Caco-2 (cell line): ENCODE measurements around the gene ADAMTSL2. TPM values are rescaled to one million over a fixed set of nuclear protein-coding genes. Genes with fewer than 3 reads are reported as not detected.

Source experiments
- BruUV-seq: library from RNA; stranded (reverse); fragments of 400-500 nt; replicated peaks from 2 replicates; lab custom pipeline; 2021; lab: Mats Ljungman, UMichigan
- CTCF ChIA-PET: fragments of 300-600 bp; sonication (Branson Sonifier 250); formaldehyde crosslinking; loops from one replicate; lab custom pipeline; 2022; ENCODE audit warnings: antibody characterized with exemption; lab: Charles Lee
- POLR2A ChIA-PET: fragments of 300-600 bp; sonication (Branson Sonifier 250); formaldehyde crosslinking; loops from one replicate; lab custom pipeline; 2022; ENCODE audit warnings: antibody characterized with exemption; lab: Charles Lee
- DNase-seq, 2 experiments: peaks; one replicate each; pipeline versions ENCODE4 v3.0.0 to v3.0.0-alpha.2; 2020 to 2022
- H3K27me3 ChIP-seq: replicated peaks from 2 replicates; pipeline ENCODE4 v1.6.0; 2011; ENCODE audit warnings: low read length; ENCODE audit not compliant: control insufficient read depth, insufficient read depth
- H3K36me3 ChIP-seq: 2 replicates; pipeline ENCODE4 v1.5.1; 2011; ENCODE audit warnings: low read length; ENCODE audit not compliant: control insufficient read depth, insufficient read depth
- H3K4me1 ChIP-seq: fragments of 250-450 bp; sonication (Bioruptor Pico); 2 replicates; pipeline ENCODE4 v1.5.1; 2020; ENCODE audit warnings: mild to moderate bottlenecking
- H3K4me3 ChIP-seq: 2 replicates; pipeline ENCODE4 v1.5.1; 2011; ENCODE audit warnings: low read depth, mild to moderate bottlenecking, control low read depth, low read length
- H3K9me3 ChIP-seq: fragments of 250-450 bp; sonication (Bioruptor Pico); 2 replicates; pipeline ENCODE4 v1.5.1; 2020; ENCODE audit warnings: mild to moderate bottlenecking, moderate library complexity
- H3K27ac Mint-ChIP-seq: one replicate; pipeline ENCODE4 v1.8.0; 2022; ENCODE audit warnings: mixed read lengths; ENCODE audit not compliant: unreplicated experiment
- H3K27me3 Mint-ChIP-seq: one replicate; pipeline ENCODE4 v1.8.0; 2022; ENCODE audit warnings: mixed read lengths; ENCODE audit not compliant: insufficient read depth, unreplicated experiment
- H3K36me3 Mint-ChIP-seq: one replicate; pipeline ENCODE4 v1.8.0; 2022; ENCODE audit warnings: mild to moderate bottlenecking, mixed read lengths; ENCODE audit not compliant: insufficient read depth, unreplicated experiment
- H3K4me1 Mint-ChIP-seq: one replicate; pipeline ENCODE4 v1.8.0; 2022; ENCODE audit warnings: low read depth, mixed read lengths; ENCODE audit not compliant: unreplicated experiment
- H3K4me3 Mint-ChIP-seq: one replicate; pipeline ENCODE4 v1.8.0; 2022; ENCODE audit warnings: mild to moderate bottlenecking, moderate library complexity, mixed read lengths; ENCODE audit not compliant: unreplicated experiment
- H3K9me3 Mint-ChIP-seq: one replicate; pipeline ENCODE4 v1.8.0; 2022; ENCODE audit warnings: mixed read lengths; ENCODE audit not compliant: unreplicated experiment
- CTCF ChIP-seq, 2 experiments: fragments of 200-600 bp in 1 of 2; IDR thresholded peaks; 1 replicate in 1 of 2; 2 replicates in 1 of 2; pipeline versions ENCODE4 v1.5.1 to v1.8.0; 2011 to 2022; ENCODE audit warnings: antibody characterized with exemption in 1 of 2, control low read depth in 1 of 2, inconsistent platforms in 1 of 2, low read depth in 1 of 2, low read length in 1 of 2, mild to moderate bottlenecking in 1 of 2, moderate library complexity in 1 of 2; ENCODE audit not compliant: insufficient read depth in 1 of 2, severe bottlenecking in 1 of 2, unreplicated experiment in 1 of 2
- intact Hi-C: fragments of 100-400 bp; cut with micrococcal nuclease; formaldehyde crosslinking; loops from one replicate; pipeline ENCODE4 v1.10.0; 2022; ENCODE audit not compliant: unreplicated experiment
- total RNA-seq: library from RNA; stranded (reverse); gene quantifications from 2 replicates; pipeline ENCODE4 v1.2.3, GENCODE V29; 2022

ADAMTSL2 gene
- total RNA-seq, 1 experiment from 2014 or later: 0.68 TPM

- ChIA-PET CTCF (no interaction called here), POLR2A (interaction anchor here (0.6 kb wide), 1 partner anchor 97 kb away, joined by 6 read pairs; no protein-coding TSS in a partner anchor)
- peaks cover 7% of the 10 kb centered on the region; the same call in 1 of the 2 replicates for H3K4me1 ChIP-seq
- H3K36me3 Mint-ChIP-seq: no peaks in the 10 kb centered on the region
- no peaks in the 10 kb centered on the region for H3K9me3 Mint-ChIP-seq
- TF ChIP-seq CTCF (IDR thresholded peaks at IDR 0.05; ENCODE audit: insufficient read depth in 1 of 2, low read depth in 1 of 2, low read length in 1 of 2, severe bottlenecking in 1 of 2, unreplicated experiment in 1 of 2): no peak
- no peak overlapping the region for H3K4me3 Mint-ChIP-seq
- intact Hi-C loops: no loop called here
- no peak for DNase-seq
- H3K27me3 Mint-ChIP-seq: peaks cover 3% of the 10 kb centered on the region
- H3K27ac Mint-ChIP-seq: no peak overlapping the region
- no peaks in the 10 kb centered on the region for H3K9me3 ChIP-seq
- H3K4me1 Mint-ChIP-seq: peaks cover 18% of the 10 kb centered on the region
- H3K4me3 ChIP-seq: no peak overlapping the region
- no peaks in the 10 kb centered on the region for H3K27me3 ChIP-seq
- H3K36me3 ChIP-seq: no peaks in the 10 kb centered on the region
- no TSS peak for BruUV-seq
Measured at GRCh38 chr9:133553973-133554713, 19.6 kb downstream of the ADAMTSL2 start.

GRCh38 chr9:133554729-133555128, 20.2 kb downstream of the ADAMTSL2 start:
- peaks cover 18% of the 10 kb centered on the region for H3K4me1 Mint-ChIP-seq

GRCh38 chr9:133556354-133556753, 21.9 kb downstream of the ADAMTSL2 start:
- H3K4me3 ChIP-seq: no peak overlapping the region
- Mint-ChIP-seq H3K27ac (no peak overlapping the region), H3K27me3 (no peaks in the 10 kb centered on the region), H3K4me3 (no peak overlapping the region), H3K36me3 (no peaks in the 10 kb centered on the region), H3K4me1 (peaks cover 18% of the 10 kb centered on the region), H3K9me3 (no peaks in the 10 kb centered on the region)
- H3K27me3 ChIP-seq: no peaks in the 10 kb centered on the region
- no peaks in the 10 kb centered on the region for H3K36me3 ChIP-seq
- H3K4me1 ChIP-seq: peaks cover 7% of the 10 kb centered on the region; the same call in 1 of the 2 replicates
- no TSS peak for BruUV-seq
- intact Hi-C loops: no loop called here
- DNase-seq: no peak
- ChIA-PET CTCF (interaction anchor here (0.6 kb wide), 1 partner anchor 362 kb away, joined by 3 read pairs; no protein-coding TSS in a partner anchor), POLR2A (no interaction called here)
- no peak for TF ChIP-seq CTCF (IDR thresholded peaks at IDR 0.05; ENCODE audit: insufficient read depth in 1 of 2, low read depth in 1 of 2, low read length in 1 of 2, severe bottlenecking in 1 of 2, unreplicated experiment in 1 of 2)
- no peaks in the 10 kb centered on the region for H3K9me3 ChIP-seq

More at GRCh38 chr9:133554729-133555128, 20.2 kb downstream of the ADAMTSL2 start:
- H3K27me3 Mint-ChIP-seq: peaks cover 3% of the 10 kb centered on the region
- ChIA-PET CTCF (no interaction called here), POLR2A (interaction anchor here (0.6 kb wide), 1 partner anchor 97 kb away, joined by 6 read pairs; no protein-coding TSS in a partner anchor)
- intact Hi-C loops: no loop called here
- H3K36me3 Mint-ChIP-seq: no peaks in the 10 kb centered on the region
- H3K4me3 ChIP-seq: no peak overlapping the region
- no peak for DNase-seq
- no peaks in the 10 kb centered on the region for H3K9me3 ChIP-seq
- H3K36me3 ChIP-seq: no peaks in the 10 kb centered on the region
- no peak overlapping the region for H3K4me3 Mint-ChIP-seq
- BruUV-seq: no TSS peak
- no peaks in the 10 kb centered on the region for H3K27me3 ChIP-seq
- no peak overlapping the region for H3K27ac Mint-ChIP-seq
- TF ChIP-seq CTCF (IDR thresholded peaks at IDR 0.05; ENCODE audit: insufficient read depth in 1 of 2, low read depth in 1 of 2, low read length in 1 of 2, severe bottlenecking in 1 of 2, unreplicated experiment in 1 of 2): no peak
- peaks cover 7% of the 10 kb centered on the region; the same call in 1 of the 2 replicates for H3K4me1 ChIP-seq
- no peaks in the 10 kb centered on the region for H3K9me3 Mint-ChIP-seq
